Endodermal cell (in vitro differentiated cells): ENCODE data around the gene SKAP1. TPM values are rescaled to one million over a fixed set of nuclear protein-coding genes. Genes with fewer than 3 reads are reported as not detected.
A peak's percentile ranks its signal among the peaks of the same experiment; 100 is the strongest.

Source experiments
- DNase-seq: peaks from one replicate; pipeline ENCODE4 v3.0.0-alpha.2; 2017
- H3K27ac ChIP-seq: 2 replicates; pipeline ENCODE4 v1.5.1; 2013; ENCODE audit warnings: mild to moderate bottlenecking, low read depth, low read length, moderate library complexity
- H3K27me3 ChIP-seq: 2 replicates; pipeline ENCODE4 v1.6.1; 2013; ENCODE audit warnings: mild to moderate bottlenecking, low read length, moderate library complexity; ENCODE audit not compliant: insufficient read depth, control insufficient read depth, poor library complexity, severe bottlenecking
- H3K36me3 ChIP-seq: 2 replicates; pipeline ENCODE4 v1.7.0; 2013; ENCODE audit warnings: mild to moderate bottlenecking, low read length, moderate library complexity; ENCODE audit not compliant: control insufficient read depth, insufficient read depth
- H3K4me1 ChIP-seq: one replicate; pipeline ENCODE4 v1.7.0; 2013; ENCODE audit warnings: low read length; ENCODE audit not compliant: control insufficient read depth, insufficient read depth
- H3K4me3 ChIP-seq: 2 replicates; pipeline ENCODE4 v1.5.1; 2013; ENCODE audit warnings: mild to moderate bottlenecking, low read length, moderate library complexity
- H3K9ac ChIP-seq: 2 replicates; pipeline ENCODE4 v1.6.1; 2013; ENCODE audit warnings: mild to moderate bottlenecking, low read length, moderate library complexity; ENCODE audit not compliant: poor library complexity, severe bottlenecking; ENCODE audit errors: extremely low read depth
- H3K9me3 ChIP-seq: 2 replicates; pipeline ENCODE4 v1.6.1; 2013; ENCODE audit warnings: mild to moderate bottlenecking, low read length, moderate library complexity; ENCODE audit not compliant: control insufficient read depth
- H3K27ac Mint-ChIP-seq: 2 replicates; pipeline ENCODE4 v1.8.0; 2020; ENCODE audit warnings: mixed read lengths
- H3K27me3 Mint-ChIP-seq: 2 replicates; pipeline ENCODE4 v1.8.0; 2021; ENCODE audit warnings: mild to moderate bottlenecking, mixed read lengths; ENCODE audit not compliant: insufficient read depth
- H3K36me3 Mint-ChIP-seq: 2 replicates; pipeline ENCODE4 v1.8.0; 2020; ENCODE audit warnings: low read depth, mixed read lengths
- H3K4me1 Mint-ChIP-seq: 2 replicates; pipeline ENCODE4 v1.8.0; 2020; ENCODE audit warnings: mixed read lengths
- H3K4me3 Mint-ChIP-seq: 2 replicates; pipeline ENCODE4 v1.8.0; 2020; ENCODE audit warnings: mild to moderate bottlenecking, moderate library complexity, mixed read lengths
- H3K9me3 Mint-ChIP-seq: 2 replicates; pipeline ENCODE4 v1.8.0; 2020; ENCODE audit warnings: mild to moderate bottlenecking, mixed read lengths
- WGBS, 2 experiments: methylation state at CpG; one replicate each; pipeline versions ENCODE4 v1.1.5 to v1.1.7; 2013; ENCODE audit warnings: missing lambda C conversion rate in 2 of 2, mixed read lengths in 1 of 2; ENCODE audit not compliant: insufficient coverage in 1 of 2, insufficient read length in 1 of 2; 5-methylcytosine and 5-hydroxymethylcytosine counted together
- total RNA-seq, 2 donors: library from RNA; stranded (reverse); fragmentation: NEBNext Ultra II Directional in 1 of 2; extraction: Animal tissue kit (Norgen Biotek cat#: 25700) in 1 of 2; gene quantifications; 2 replicates in 1 of 2; 3 replicates in 1 of 2; pipeline ENCODE4 v1.2.1, GENCODE V29; 2021
- TF ChIP-seq, protein P1 (sequence below): fragments of 200-600 bp; sonication (generic); conservative IDR thresholded peaks from 2 replicates; pipeline ENCODE4 v1.5.0; 2021; ENCODE audit warnings: antibody characterized with exemption, mild to moderate bottlenecking

Gene SKAP1
- total RNA-seq, 2 donors from 2014 or later = 0.31 to 0.53 TPM

DNA sequence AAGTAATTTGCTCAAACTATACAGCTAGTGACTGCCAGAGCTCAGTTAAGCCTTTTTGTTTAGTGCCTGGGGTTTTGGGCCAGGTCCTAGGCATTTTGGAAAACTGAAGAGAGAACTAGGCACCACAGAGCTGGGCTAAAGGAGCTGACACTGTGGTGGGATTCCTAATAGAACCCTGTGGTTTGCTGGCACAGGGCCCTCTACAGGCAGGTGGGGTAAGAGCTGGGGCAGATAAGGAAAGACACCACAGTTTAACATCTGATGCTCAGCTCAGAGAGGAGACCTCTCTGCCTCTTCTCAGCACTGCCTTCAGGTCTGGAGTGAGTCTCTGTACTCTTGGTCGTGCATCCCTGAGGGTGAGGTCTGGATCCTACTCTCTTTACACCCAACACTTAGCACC is 201.3 kb downstream of the SKAP1 start:
- H3K27me3 ChIP-seq = no peaks in the 10 kb centered on the region
- no peaks in the 10 kb centered on the region for H3K36me3 ChIP-seq
- H3K27ac Mint-ChIP-seq = no peak overlapping the region
- peak; percentile 87 for DNase-seq
- TF ChIP-seq, protein P1, sequence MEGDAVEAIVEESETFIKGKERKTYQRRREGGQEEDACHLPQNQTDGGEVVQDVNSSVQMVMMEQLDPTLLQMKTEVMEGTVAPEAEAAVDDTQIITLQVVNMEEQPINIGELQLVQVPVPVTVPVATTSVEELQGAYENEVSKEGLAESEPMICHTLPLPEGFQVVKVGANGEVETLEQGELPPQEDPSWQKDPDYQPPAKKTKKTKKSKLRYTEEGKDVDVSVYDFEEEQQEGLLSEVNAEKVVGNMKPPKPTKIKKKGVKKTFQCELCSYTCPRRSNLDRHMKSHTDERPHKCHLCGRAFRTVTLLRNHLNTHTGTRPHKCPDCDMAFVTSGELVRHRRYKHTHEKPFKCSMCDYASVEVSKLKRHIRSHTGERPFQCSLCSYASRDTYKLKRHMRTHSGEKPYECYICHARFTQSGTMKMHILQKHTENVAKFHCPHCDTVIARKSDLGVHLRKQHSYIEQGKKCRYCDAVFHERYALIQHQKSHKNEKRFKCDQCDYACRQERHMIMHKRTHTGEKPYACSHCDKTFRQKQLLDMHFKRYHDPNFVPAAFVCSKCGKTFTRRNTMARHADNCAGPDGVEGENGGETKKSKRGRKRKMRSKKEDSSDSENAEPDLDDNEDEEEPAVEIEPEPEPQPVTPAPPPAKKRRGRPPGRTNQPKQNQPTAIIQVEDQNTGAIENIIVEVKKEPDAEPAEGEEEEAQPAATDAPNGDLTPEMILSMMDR = peak; percentile 86
- H3K4me3 ChIP-seq = no peak overlapping the region
- no peaks in the 10 kb centered on the region for H3K36me3 Mint-ChIP-seq
- peaks cover 1% of the 10 kb centered on the region for H3K27me3 Mint-ChIP-seq
- no peaks in the 10 kb centered on the region for H3K9me3 ChIP-seq
- H3K4me1 Mint-ChIP-seq = peaks cover 5% of the 10 kb centered on the region
- H3K4me3 Mint-ChIP-seq = no peak overlapping the region
- 47 to 60% methylated on average over 1 of the region's 1 CpG for WGBS, 2 experiments
- no peaks in the 10 kb centered on the region for H3K9me3 Mint-ChIP-seq
- no peak overlapping the region for H3K9ac ChIP-seq
- no peaks in the 10 kb centered on the region for H3K4me1 ChIP-seq
- H3K27ac ChIP-seq = no peak overlapping the region

GRCh38 chr17:48225725-48226567 is 204.1 kb downstream of the SKAP1 start:
- Histone ChIP-seq H3K9me3 (no peaks in the 10 kb centered on the region), H3K9ac (no peak overlapping the region), H3K27ac (no peak overlapping the region), H3K27me3 (no peaks in the 10 kb centered on the region), H3K4me3 (no peak overlapping the region), H3K4me1 (no peaks in the 10 kb centered on the region), H3K36me3 (no peaks in the 10 kb centered on the region)
- Mint-ChIP-seq H3K27me3 (peaks cover 7% of the 10 kb centered on the region), H3K9me3 (no peaks in the 10 kb centered on the region), H3K4me3 (no peak overlapping the region), H3K4me1 (peaks cover 3% of the 10 kb centered on the region), H3K27ac (no peak overlapping the region), H3K36me3 (no peaks in the 10 kb centered on the region)
- DNase-seq = no peak
- TF ChIP-seq, protein P1 = no peak
- WGBS, 2 experiments = 86 to 90% methylated on average over 3 to 5 of the region's 6 CpGs

DNA sequence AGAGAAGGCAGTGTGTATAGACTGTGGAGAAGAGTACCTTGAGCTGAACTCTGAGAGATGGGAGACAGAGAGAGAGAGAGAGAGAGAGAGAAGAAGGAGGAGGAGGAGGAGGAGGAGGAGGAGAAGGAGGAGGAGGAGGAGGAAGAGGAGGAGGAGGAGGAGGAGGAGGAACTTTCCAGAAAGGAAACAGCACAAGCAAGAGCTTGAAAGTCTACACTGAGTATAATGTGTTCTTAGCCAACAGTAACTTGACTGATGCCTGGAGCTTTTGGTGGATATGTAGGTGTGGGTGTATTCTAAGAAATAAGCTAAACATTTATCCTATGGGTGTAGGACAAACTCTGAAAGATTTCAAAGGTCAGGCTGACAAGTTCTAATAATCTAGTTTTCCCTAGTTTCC is 206.1 kb downstream of the SKAP1 start:
- DNase-seq = no peak
- H3K4me3 ChIP-seq = no peak overlapping the region
- H3K27me3 ChIP-seq = no peaks in the 10 kb centered on the region
- Mint-ChIP-seq H3K4me3 (no peak overlapping the region), H3K36me3 (no peaks in the 10 kb centered on the region), H3K27ac (no peak overlapping the region), H3K27me3 (peaks cover 7% of the 10 kb centered on the region), H3K9me3 (no peaks in the 10 kb centered on the region), H3K4me1 (peaks cover 18% of the 10 kb centered on the region)
- H3K9me3 ChIP-seq = no peaks in the 10 kb centered on the region
- TF ChIP-seq, protein P1 = no peak
- H3K36me3 ChIP-seq = no peaks in the 10 kb centered on the region
- no peak overlapping the region for H3K9ac ChIP-seq
- H3K27ac ChIP-seq = no peak overlapping the region
- H3K4me1 ChIP-seq = peaks cover 10% of the 10 kb centered on the region
